HepG2 (cell line): ENCODE measurements around the gene FAT2. TPM values are rescaled to one million over a fixed set of nuclear protein-coding genes. Genes with fewer than 3 reads are reported as not detected.

Source experiments
- ATAC-seq: fragments of 200-7000 bp; cut with Tn5 transposase; 3 replicates; pipeline ENCODE4 v1.9.1; 2020; ENCODE audit warnings: mild to moderate bottlenecking, moderate library complexity
- Bru-seq: library from RNA; stranded (reverse); fragments of 400-500 nt; gene quantifications from one replicate; lab custom pipeline; 2021; lab: Mats Ljungman, UMichigan
- BruChase-seq, 2 experiments: library from RNA; stranded (reverse); fragments of 400-500 nt; gene quantifications; one replicate each; lab custom pipeline; 2021; lab: Mats Ljungman, UMichigan
- BruUV-seq: library from RNA; stranded (reverse); fragments of 400-500 nt; replicated peaks from 2 replicates; lab custom pipeline; 2021; lab: Mats Ljungman, UMichigan
- CTCF ChIA-PET: fragments of 300-600 bp; formaldehyde crosslinking; extraction: SDS; loops from one replicate; lab custom pipeline; 2021; ENCODE audit warnings: low total read pairs, inconsistent platforms, low intra/inter-chr PET ratio; lab: Yijun Ruan, JAX
- POLR2A ChIA-PET: fragments of 350-600 bp; sonication (Branson Sonifier 250); formaldehyde crosslinking; loops from one replicate; lab custom pipeline; 2020; ENCODE audit warnings: antibody characterized with exemption, inconsistent platforms; lab: Yijun Ruan, JAX
- DNase-seq: peaks from one replicate; pipeline ENCODE4 v3.0.0-alpha.2; 2015; ENCODE audit warnings: low spot score
- FAIRE-seq: peaks from 3 replicates; lab custom pipeline; 2011; peaks lifted over from hg19 to GRCh38; lab: Jason Lieb, UNC
- H2AFZ ChIP-seq: one replicate; pipeline ENCODE4 v1.6.1; 2011; ENCODE audit warnings: low read length, inconsistent platforms
- H3K27ac ChIP-seq: fragments of 300-600 bp; 3 replicates; pipeline ENCODE4 v1.8.0; 2011; ENCODE audit warnings: mixed run types, mild to moderate bottlenecking, mixed read lengths, low read length, inconsistent platforms; ENCODE audit not compliant: insufficient read depth; ENCODE audit errors: extremely low read length
- H3K27me3 ChIP-seq, 2 experiments: fragments of 200-600 bp in 1 of 2; 2 replicates in 1 of 2; 3 replicates in 1 of 2; pipeline versions ENCODE4 v1.6.0 to v1.8.0; 2011; ENCODE audit warnings: low read length in 2 of 2, mild to moderate bottlenecking in 2 of 2, moderate library complexity in 2 of 2, inconsistent platforms in 1 of 2; ENCODE audit not compliant: insufficient read depth in 2 of 2, control insufficient read depth in 1 of 2
- H3K36me3 ChIP-seq, 2 experiments: fragments of 200-600 bp in 1 of 2; replicated peaks in 1 of 2; 2 replicates in 1 of 2; 3 replicates in 1 of 2; pipeline versions ENCODE4 v1.5.1 to v1.8.0; 2011; ENCODE audit warnings: low read length in 2 of 2, inconsistent platforms in 1 of 2; ENCODE audit not compliant: insufficient read depth in 2 of 2, control insufficient read depth in 1 of 2
- H3K4me1 ChIP-seq: 2 replicates; pipeline ENCODE4 v1.5.1; 2012; ENCODE audit warnings: low read length, inconsistent platforms; ENCODE audit not compliant: insufficient read depth
- H3K4me2 ChIP-seq: 2 replicates; pipeline ENCODE4 v1.6.0; 2011; ENCODE audit warnings: low read depth, low read length, inconsistent platforms
- H3K4me3 ChIP-seq, 3 experiments: fragments of 200-600 bp in 1 of 3; sonication (generic), shearing (Covaris generic) in 1 of 3; replicated peaks in 1 of 3; 2 replicates each; pipeline ENCODE4 v1.5.1; 2011 to 2016; ENCODE audit warnings: low read length in 3 of 3, inconsistent platforms in 2 of 3, low read depth in 2 of 3, mild to moderate bottlenecking in 2 of 3, control low read depth in 1 of 3, mixed read lengths in 1 of 3; ENCODE audit not compliant: insufficient read depth in 1 of 3
- H3K79me2 ChIP-seq: one replicate; pipeline ENCODE4 v1.6.1; 2011; ENCODE audit warnings: low read length, inconsistent platforms; ENCODE audit not compliant: insufficient read depth
- H3K9ac ChIP-seq: 2 replicates; pipeline ENCODE4 v1.6.0; 2011; ENCODE audit warnings: mild to moderate bottlenecking, low read depth, low read length, inconsistent platforms; ENCODE audit not compliant: insufficient read depth
- H3K9me3 ChIP-seq: 2 replicates; pipeline ENCODE4 v1.5.1; 2012; ENCODE audit warnings: mild to moderate bottlenecking, low read length
- H4K20me1 ChIP-seq: 2 replicates; pipeline ENCODE4 v1.6.0; 2011; ENCODE audit warnings: inconsistent platforms, mild to moderate bottlenecking, low read length, moderate library complexity; ENCODE audit not compliant: insufficient read depth
- DNMT1 ChIP-seq: sonication (generic); formaldehyde crosslinking; IDR thresholded peaks from 2 replicates; pipeline ENCODE4 v1.5.1; 2020; ENCODE audit warnings: mild to moderate bottlenecking, missing genetic modification reagents
- GABPA ChIP-seq, 2 experiments: IDR thresholded peaks; 2 replicates each; pipeline ENCODE4 v1.6.1; 2011 to 2016; ENCODE audit warnings: low read depth in 2 of 2, low read length in 1 of 2, missing biosample characterization in 1 of 2, missing genetic modification characterization in 1 of 2
- GABPB1 ChIP-seq: IDR thresholded peaks from 2 replicates; pipeline ENCODE4 v1.6.1; 2016; ENCODE audit warnings: mild to moderate bottlenecking, missing genetic modification reagents, moderate library complexity, missing compliant biosample characterization
- GLMP ChIP-seq: sonication (generic); formaldehyde crosslinking; IDR thresholded peaks from 2 replicates; pipeline ENCODE4 v1.9.0; 2021; ENCODE audit warnings: missing genetic modification reagents, mild to moderate bottlenecking, borderline replicate concordance
- HNF1B ChIP-seq: sonication (generic); formaldehyde crosslinking; IDR thresholded peaks from 2 replicates; pipeline ENCODE4 v1.5.1; 2020; ENCODE audit warnings: mild to moderate bottlenecking, moderate library complexity, missing genetic modification reagents
- KAT7 ChIP-seq: IDR thresholded peaks from 2 replicates; pipeline ENCODE4 v1.6.1; 2018; ENCODE audit warnings: borderline replicate concordance, missing compliant biosample characterization
- SRY ChIP-seq: sonication (generic); formaldehyde crosslinking; IDR thresholded peaks from 2 replicates; pipeline ENCODE4 v1.8.0; 2022; ENCODE audit warnings: mild to moderate bottlenecking, missing genetic modification reagents
- ZBTB21 ChIP-seq: sonication (generic); formaldehyde crosslinking; IDR thresholded peaks from 2 replicates; pipeline ENCODE4 v1.4.0; 2020; ENCODE audit warnings: missing genetic modification reagents
- ZNF343 ChIP-seq: sonication (generic); formaldehyde crosslinking; IDR thresholded peaks from 2 replicates; pipeline ENCODE4 v1.4.0; 2020; ENCODE audit warnings: mild to moderate bottlenecking, missing genetic modification reagents
- ZNF580 ChIP-seq: IDR thresholded peaks from 2 replicates; pipeline ENCODE4 v1.6.1; 2016; ENCODE audit warnings: low read depth, borderline replicate concordance
- ZNF720 ChIP-seq: sonication (generic); formaldehyde crosslinking; IDR thresholded peaks from 2 replicates; pipeline ENCODE4 v1.4.0; 2020; ENCODE audit warnings: missing genetic modification reagents
- ZSCAN20 ChIP-seq: sonication (generic); formaldehyde crosslinking; IDR thresholded peaks from 2 replicates; pipeline ENCODE4 v1.4.0; 2020; ENCODE audit warnings: missing genetic modification reagents, mild to moderate bottlenecking, borderline replicate concordance
- whole genome bisulfite sequencing: methylation state at CpG from one replicate; pipeline ENCODE4 v1.1.6; 2017; ENCODE audit warnings: low lambda C conversion rate; 5-methylcytosine and 5-hydroxymethylcytosine counted together
- in situ Hi-C: cut with HindIII; loops from 2 replicates; pipeline ENCODE4 v1.10.0; 2017; ENCODE audit warnings: low pct_unique_long_range_greater_than_20kb; ENCODE audit not compliant: extremely low pct_ligation_motif_present
- intact Hi-C: fragments of 100-400 bp; cut with micrococcal nuclease; formaldehyde crosslinking; loops from one replicate; pipeline ENCODE4 v1.10.0; 2022; ENCODE audit not compliant: unreplicated experiment
- long read RNA-seq, 2 experiments: library from RNA in 1 of 2; library from polyadenylated mRNA in 1 of 2; stranded (forward) in 1 of 2; unstranded in 1 of 2; transcript quantifications; one replicate each; pipeline ENCODE4 v2.0.0, GENCODE V29; 2019 to 2022
- polyA minus RNA-seq, 3 experiments: library from RNA; depleted of rRNA, polyadenylated mRNA; stranded (reverse); fragments of >200 nt; gene quantifications; 2 replicates each; pipeline ENCODE4 v1.2.3, GENCODE V29; 2011; ENCODE audit warnings: low replicate concordance in 1 of 3
- polyA plus RNA-seq, 8 experiments: library from polyadenylated mRNA; depleted of rRNA in 3 of 8; stranded (reverse) in 7 of 8; unstranded in 1 of 8; fragments of >200 nt; fragmentation: Illumina TruSeq in 4 of 8; extraction: Trizol in 4 of 8; gene quantifications; 2 replicates each; pipeline versions ENCODE4 v1.2.1 to v1.2.3, GENCODE V29; 2011 to 2016; ENCODE audit warnings: low read depth in 4 of 8, missing spikeins in 1 of 8, mixed read lengths in 1 of 8; ENCODE audit not compliant: insufficient read depth in 1 of 8
- total RNA-seq, 5 experiments: library from RNA; depleted of rRNA; stranded (reverse); fragments of >200 nt; fragmentation: Illumina TruSeq; extraction: Trizol; gene quantifications; 2 replicates each; pipeline ENCODE4 v1.2.3, GENCODE V29; 2016; ENCODE audit warnings: low read depth in 1 of 5

FAT2 gene
- not detected in 2 replicates for total RNA-seq (2016; rRNA removed; fragmentation: Illumina TruSeq; extraction: Trizol)
- not detected in 2 replicates for total RNA-seq (2016; cell fraction: cytosol; rRNA removed; fragmentation: Illumina TruSeq; extraction: Trizol; ENCODE audit: low read depth)
- not detected in 2 replicates for total RNA-seq (2016; cell fraction: insoluble cytoplasmic fraction; rRNA removed; fragmentation: Illumina TruSeq; extraction: Trizol)
- not detected in 2 replicates for total RNA-seq (2016; cell fraction: membrane; rRNA removed; fragmentation: Illumina TruSeq; extraction: Trizol)
- not detected in 2 replicates for total RNA-seq (2016; cell fraction: nucleus; rRNA removed; fragmentation: Illumina TruSeq; extraction: Trizol)
- polyA plus RNA-seq (2011; rRNA removed) = under 0.01 TPM in 1 of 2 replicates, not detected in the other
- polyA plus RNA-seq (2011; cell fraction: cytosol; rRNA removed) = not detected in 2 replicates
- not detected in 2 replicates for polyA plus RNA-seq (2011; cell fraction: nucleus; rRNA removed)
- polyA plus RNA-seq (2012) = 0.03 and 0.07 TPM in 2 replicates
- not detected in 2 replicates for polyA plus RNA-seq (2016; cell fraction: cytosol; fragmentation: Illumina TruSeq; extraction: Trizol; ENCODE audit: low read depth)
- not detected in 2 replicates for polyA plus RNA-seq (2016; cell fraction: insoluble cytoplasmic fraction; fragmentation: Illumina TruSeq; extraction: Trizol; ENCODE audit: low read depth)
- polyA plus RNA-seq (2016; cell fraction: membrane; fragmentation: Illumina TruSeq; extraction: Trizol; ENCODE audit: low read depth) = not detected in 2 replicates
- polyA plus RNA-seq (2016; cell fraction: nucleus; fragmentation: Illumina TruSeq; extraction: Trizol; ENCODE audit: insufficient read depth, low read depth) = not detected in 2 replicates
- 0.09 TPM in 1 of 2 replicates, not detected in the other for polyA minus RNA-seq (2011; rRNA and poly(A)+ RNA removed; ENCODE audit: low replicate concordance)
- not detected in 2 replicates for polyA minus RNA-seq (2011; cell fraction: cytosol; rRNA and poly(A)+ RNA removed)
- not detected in 2 replicates for polyA minus RNA-seq (2011; cell fraction: nucleus; rRNA and poly(A)+ RNA removed)
- Bru-seq, nascent RNA = not detected
- BruChase-seq, experiment 1, labeled RNA remaining after a 6-hour chase = percentile 2 among the genes with signal in this experiment
- percentile 2 among the genes with signal in this experiment for BruChase-seq, experiment 2, labeled RNA remaining after a 2-hour chase
- long read RNA-seq, experiment 1 = 0 reads
- long read RNA-seq, experiment 2 = 0 reads

- Histone ChIP-seq H3K79me2 (no peaks in the 10 kb centered on the region), H4K20me1 (no peaks in the 10 kb centered on the region), H3K27ac (no peak within 1 kb of the TSS), H3K4me1 (peaks cover 19% of the 10 kb centered on the region)
- no peak for ATAC-seq
- TF ChIP-seq ZNF343 (no peak), KAT7 (no peak), GABPA (IDR thresholded peaks at IDR 0.05; ENCODE audit: low read depth, low read length) (no peak), GABPA (CRISPR knock-in tag; IDR thresholded peaks at IDR 0.05; ENCODE audit: low read depth) (no peak), SRY (CRISPR knock-in tag) (no peak), HNF1B (CRISPR knock-in tag) (no peak), ZNF580 (CRISPR knock-in tag) (no peak), ZNF720 (no peak), GLMP (CRISPR knock-in tag) (no peak), ZBTB21 (CRISPR knock-in tag) (no peak), DNMT1 (no peak), ZSCAN20 (no peak), GABPB1 (no peak)
- TF ChIP-seq, all 625 proteins: peak for 0
- H3K9me3 ChIP-seq = no peaks in the 10 kb centered on the region
- peaks cover 3 to 14% of the 10 kb centered on the region in 2 experiments; a peak in 3 of 5 replicates for H3K27me3 ChIP-seq
- no peak within 1 kb of the TSS for H3K9ac ChIP-seq
- in situ Hi-C loops = no loop called here
- H3K4me3 ChIP-seq = no peak within 1 kb of the TSS
- no peaks in the 10 kb centered on the region for H3K36me3 ChIP-seq
- DNase-seq = no peak
- intact Hi-C loops = no loop called here
- ChIA-PET POLR2A (no interaction called here), CTCF (no interaction called here)
- no TSS peak for BruUV-seq
- H2AFZ ChIP-seq = no peak within 1 kb of the TSS
- no peak within 1 kb of the TSS for H3K4me2 ChIP-seq
- 44% methylated on average over 13 of the region's 13 CpGs for WGBS
- no peak for FAIRE-seq
These were observed at the start of gene FAT2 for GRCh38 chr5:151591144-151591819. Gene FAT2 (minus strand): TSS chr5:151591331. CDS start chr5:151568931, 22,400 bp downstream.
